DOHH2 (cell line): ENCODE data around the gene WNK1.

Source experiments
- H3F3A ChIP-seq: fragments of 200-600 bp; sonication (generic), shearing (Covaris generic); 2 replicates; pipeline ENCODE4 v1.6.0; 2016; ENCODE audit warnings: antibody characterized with exemption, mild to moderate bottlenecking; ENCODE audit not compliant: control insufficient read depth, insufficient read depth
- H3K27ac ChIP-seq: fragments of 200-600 bp; sonication (generic); 2 replicates; pipeline ENCODE4 v1.5.1; 2014; ENCODE audit warnings: low read depth, mild to moderate bottlenecking, low read length, moderate library complexity
- H3K27me3 ChIP-seq: fragments of 200-600 bp; sonication (generic); 2 replicates; pipeline ENCODE4 v1.6.1; 2014; ENCODE audit warnings: mild to moderate bottlenecking, low read length, mixed read lengths; ENCODE audit not compliant: control insufficient read depth
- H3K36me3 ChIP-seq: fragments of 200-600 bp; sonication (generic); 2 replicates; pipeline ENCODE4 v1.6.1; 2014; ENCODE audit warnings: mild to moderate bottlenecking, low read length, moderate library complexity, mixed read lengths; ENCODE audit not compliant: control insufficient read depth
- H3K4me1 ChIP-seq: fragments of 200-600 bp; sonication (generic); 2 replicates; pipeline ENCODE4 v1.6.1; 2014; ENCODE audit warnings: mild to moderate bottlenecking, low read length, mixed read lengths; ENCODE audit not compliant: control insufficient read depth
- H3K4me2 ChIP-seq: fragments of 200-600 bp; sonication (generic); 2 replicates; pipeline ENCODE4 v1.6.0; 2014; ENCODE audit warnings: mild to moderate bottlenecking, low read length, moderate library complexity
- H3K4me3 ChIP-seq: fragments of 200-600 bp; sonication (generic); 2 replicates; pipeline ENCODE4 v1.5.1; 2014; ENCODE audit warnings: mild to moderate bottlenecking, low read length, mixed read lengths
- H3K79me2 ChIP-seq: fragments of 200-600 bp; sonication (generic); 2 replicates; pipeline ENCODE4 v1.6.1; 2014; ENCODE audit warnings: mild to moderate bottlenecking, low read length, mixed read lengths; ENCODE audit not compliant: control insufficient read depth
- H3K9me2 ChIP-seq: fragments of 200-600 bp; sonication (generic); replicated peaks from 2 replicates; pipeline ENCODE4 v1.6.1; 2014; ENCODE audit warnings: mild to moderate bottlenecking, low read length, mixed read lengths; ENCODE audit not compliant: control insufficient read depth
- H3K9me3 ChIP-seq: fragments of 200-600 bp; sonication (generic); 2 replicates; pipeline ENCODE4 v1.6.1; 2014; ENCODE audit warnings: antibody characterized with exemption, low read length, mixed read lengths; ENCODE audit not compliant: control insufficient read depth, insufficient read depth
- H4K20me1 ChIP-seq: fragments of 200-600 bp; sonication (generic); 2 replicates; pipeline ENCODE4 v1.6.0; 2014; ENCODE audit warnings: low read depth, mild to moderate bottlenecking, antibody characterized with exemption, low read length, moderate library complexity; ENCODE audit not compliant: control insufficient read depth, insufficient read depth
- CTCF ChIP-seq: fragments of 200-600 bp; sonication (generic); IDR thresholded peaks from one replicate; pipeline ENCODE4 v1.5.1; 2014; ENCODE audit warnings: antibody characterized with exemption, mild to moderate bottlenecking, low read depth, low read length; ENCODE audit not compliant: poor library complexity, severe bottlenecking
- EZH2phosphoT487 ChIP-seq: fragments of 200-600 bp; sonication (generic); IDR thresholded peaks from 2 replicates; pipeline ENCODE4 v1.6.1; 2017; ENCODE audit warnings: borderline replicate concordance, mild to moderate bottlenecking, antibody characterized with exemption, low read length, moderate library complexity, mixed read lengths

Gene WNK1

GRCh38 chr12:909861-910260 lies 157.5 kb downstream of the WNK1 start:
- Histone ChIP-seq H3K4me1 (peaks cover 4% of the 10 kb centered on the region), H3K27ac (no peak overlapping the region), H3K9me2 (no peaks in the 10 kb centered on the region), H4K20me1 (no peaks in the 10 kb centered on the region; the same call in 1 of the 2 replicates), H3F3A (peaks cover 20% of the 10 kb centered on the region), H3K27me3 (no peaks in the 10 kb centered on the region), H3K36me3 (peaks cover 89% of the 10 kb centered on the region), H3K9me3 (no peaks in the 10 kb centered on the region), H3K4me3 (no peak overlapping the region), H3K79me2 (no peaks in the 10 kb centered on the region), H3K4me2 (no peak overlapping the region)
- TF ChIP-seq CTCF (no peak), EZH2phosphoT487 (no peak)

- no peaks in the 10 kb centered on the region for H3K9me3 ChIP-seq
- no peak overlapping the region for H3K4me3 ChIP-seq
- peaks cover 10% of the 10 kb centered on the region for H3K4me1 ChIP-seq
- no peaks in the 10 kb centered on the region; the same call in 1 of the 2 replicates for H4K20me1 ChIP-seq
- no peak for TF ChIP-seq EZH2phosphoT487
- no peak for TF ChIP-seq CTCF
- H3F3A ChIP-seq = peaks cover 20% of the 10 kb centered on the region
- no peaks in the 10 kb centered on the region for H3K9me2 ChIP-seq
- H3K36me3 ChIP-seq = peaks cover 89% of the 10 kb centered on the region
- no peaks in the 10 kb centered on the region for H3K79me2 ChIP-seq
- no peak overlapping the region for H3K4me2 ChIP-seq
- H3K27ac ChIP-seq = no peak overlapping the region
- H3K27me3 ChIP-seq = no peaks in the 10 kb centered on the region
Measured at GRCh38 chr12:910416-910815, 158.0 kb downstream of the WNK1 start.

- Histone ChIP-seq H3K9me2 (no peaks in the 10 kb centered on the region), H3K36me3 (peaks cover 89% of the 10 kb centered on the region), H3K4me3 (no peak overlapping the region), H3K4me2 (no peak overlapping the region), H3K79me2 (no peaks in the 10 kb centered on the region), H3K27ac (no peak overlapping the region), H3F3A (peaks cover 20% of the 10 kb centered on the region), H3K27me3 (no peaks in the 10 kb centered on the region), H3K9me3 (no peaks in the 10 kb centered on the region), H4K20me1 (no peaks in the 10 kb centered on the region; the same call in 1 of the 2 replicates), H3K4me1 (peaks cover 11% of the 10 kb centered on the region)
- TF ChIP-seq CTCF (no peak), EZH2phosphoT487 (no peak)
Measured at GRCh38 chr12:911191-911826, 158.9 kb downstream of the WNK1 start.
